GM21360 (cell line): ENCODE results near the gene MYO19.
"Not testable (repeated sequence)": the region's sequence is repeated elsewhere in the genome, so short reads cannot be mapped to it uniquely, and the experiment has no call there.

Source experiments
- ATAC-seq: cut with Tn5 transposase; IDR thresholded peaks from one replicate; pipeline ENCODE4 v1.9.1; 2021; ENCODE audit warnings: mild to moderate bottlenecking, moderate library complexity; ENCODE audit not compliant: unreplicated experiment

MYO19 gene

DNA sequence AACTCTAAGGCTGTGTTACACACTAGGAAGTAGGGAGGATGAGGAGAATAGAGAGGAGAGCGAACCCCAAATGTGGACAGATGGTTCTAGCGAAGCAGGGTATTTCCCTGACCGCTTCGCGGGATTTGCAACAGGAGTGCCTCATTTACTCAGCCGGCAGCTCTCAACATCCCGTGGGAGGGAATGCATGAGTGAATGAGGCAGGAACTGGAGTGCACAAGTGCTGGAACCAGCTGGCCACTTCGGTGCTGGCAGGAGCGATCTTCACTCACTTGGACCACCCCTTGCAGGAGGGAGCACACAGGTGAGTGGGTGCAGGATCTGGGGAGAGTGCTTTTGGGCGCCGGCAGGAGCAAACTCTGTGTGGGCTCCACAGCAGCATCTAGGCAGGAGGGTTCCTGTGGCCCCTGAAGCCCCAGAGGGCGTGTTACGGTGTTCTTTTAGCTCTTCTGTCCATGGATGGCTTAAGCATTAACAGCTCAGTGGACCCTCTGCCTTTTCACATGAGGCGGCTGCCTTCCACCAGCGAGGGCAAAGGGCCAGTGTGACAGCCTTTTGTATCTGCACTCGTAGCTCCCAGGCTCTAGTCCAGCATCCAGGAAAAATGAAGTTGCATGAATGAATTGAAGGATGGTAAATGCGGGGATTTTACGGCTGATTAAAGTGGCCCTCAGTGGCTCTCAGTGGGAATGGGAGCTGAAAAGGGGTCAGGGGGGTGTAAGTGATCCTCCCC, 65.6 kb downstream of the MYO19 start:
- ATAC-seq: no peak

DNA sequence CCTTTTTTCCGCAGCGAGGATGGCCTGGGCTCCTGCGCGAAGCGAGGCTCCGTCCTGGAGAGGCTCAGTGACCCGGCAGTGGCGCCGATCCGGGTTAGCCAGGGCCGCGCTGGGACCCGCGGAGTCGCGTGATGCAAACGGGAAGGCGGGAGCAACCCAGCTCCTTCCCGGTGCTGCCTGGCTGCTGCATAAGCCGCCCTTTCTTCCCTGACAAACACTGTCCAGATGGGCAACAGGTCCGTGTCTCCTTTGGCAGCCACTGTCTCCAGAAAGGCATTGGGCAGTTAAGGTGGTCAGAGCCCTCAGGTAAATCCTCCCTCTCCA, 69.9 kb downstream of the MYO19 start:
- ATAC-seq: no peak

DNA sequence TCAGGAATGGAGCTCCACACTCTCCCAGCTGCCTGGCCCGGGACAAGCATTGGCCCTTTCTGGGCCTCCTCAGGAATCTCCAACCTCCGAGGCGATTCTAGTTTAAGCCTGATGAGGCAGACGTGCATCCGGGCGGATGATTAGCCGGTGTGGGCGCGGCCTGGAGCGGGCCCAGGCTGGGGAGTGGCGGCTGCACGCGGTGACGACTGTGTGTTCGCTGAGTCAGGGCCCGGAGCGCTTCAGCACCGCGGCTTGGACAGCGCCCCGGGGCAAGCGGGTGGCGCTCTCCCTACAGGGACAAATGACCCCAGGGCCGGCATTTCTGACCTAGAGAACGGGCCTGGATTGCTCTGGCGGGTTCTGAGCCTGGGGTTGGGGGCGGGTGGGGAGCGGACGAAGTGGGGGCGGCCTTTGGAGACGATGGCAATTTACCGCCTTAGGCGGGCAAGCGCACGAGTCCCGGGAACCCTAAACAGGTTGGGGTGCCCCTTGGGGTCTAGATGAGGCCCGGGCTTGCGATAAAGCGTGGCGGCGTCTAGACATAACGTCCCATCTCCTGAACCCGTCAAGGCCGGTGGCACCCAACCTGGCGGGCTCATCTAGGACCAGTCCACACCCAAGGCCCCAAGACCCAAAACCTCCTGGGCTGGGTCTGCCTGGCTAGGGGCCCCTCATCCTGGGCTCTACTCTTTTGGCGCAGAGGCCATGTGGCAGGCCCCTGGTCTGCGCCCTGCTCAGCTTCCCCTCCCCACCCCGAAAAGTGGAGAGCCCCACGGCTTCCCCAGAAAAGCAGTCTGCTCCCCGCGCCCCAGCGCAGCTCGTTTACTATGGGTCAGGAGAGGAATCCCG, 70.5 kb downstream of the MYO19 start:
- ATAC-seq: no peak

DNA sequence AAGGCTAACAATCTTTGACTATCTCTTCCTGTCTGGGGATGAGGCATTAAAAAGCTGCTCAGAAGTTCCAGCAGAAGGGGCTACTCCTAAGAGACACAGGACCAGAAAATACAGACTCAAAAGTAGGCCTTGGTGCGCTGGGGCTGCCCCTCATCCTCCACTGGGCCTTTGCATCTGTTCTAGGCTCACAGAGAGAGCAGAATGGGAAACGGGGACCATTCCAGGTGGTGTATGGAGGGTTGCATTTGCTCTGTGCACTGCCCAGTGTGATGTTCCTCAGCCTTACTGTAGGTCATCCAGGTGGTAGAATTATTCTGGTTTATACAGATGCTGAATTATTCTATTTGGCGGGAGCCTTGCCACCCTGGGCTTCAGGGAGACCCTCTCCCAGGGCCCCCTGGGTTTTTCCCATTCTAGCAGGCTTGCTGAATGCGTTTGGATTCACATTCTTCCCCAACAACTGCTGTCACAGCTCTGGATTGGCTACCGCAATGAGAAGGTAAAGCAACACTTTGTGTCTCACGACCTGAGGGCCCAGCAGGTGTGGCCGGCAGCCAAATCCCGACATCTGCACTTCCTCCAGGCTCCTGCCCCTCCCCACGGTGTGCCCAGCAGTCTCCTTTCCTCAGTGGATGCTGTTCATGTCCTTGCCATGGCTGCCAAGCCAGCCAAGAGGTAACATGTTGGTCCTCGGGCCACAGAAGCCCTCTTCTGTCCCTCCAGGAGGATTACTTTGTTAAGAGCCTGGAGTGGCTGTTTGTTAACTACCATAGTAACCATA, 73.1 kb downstream of the MYO19 start:
- ATAC-seq: no peak

DNA sequence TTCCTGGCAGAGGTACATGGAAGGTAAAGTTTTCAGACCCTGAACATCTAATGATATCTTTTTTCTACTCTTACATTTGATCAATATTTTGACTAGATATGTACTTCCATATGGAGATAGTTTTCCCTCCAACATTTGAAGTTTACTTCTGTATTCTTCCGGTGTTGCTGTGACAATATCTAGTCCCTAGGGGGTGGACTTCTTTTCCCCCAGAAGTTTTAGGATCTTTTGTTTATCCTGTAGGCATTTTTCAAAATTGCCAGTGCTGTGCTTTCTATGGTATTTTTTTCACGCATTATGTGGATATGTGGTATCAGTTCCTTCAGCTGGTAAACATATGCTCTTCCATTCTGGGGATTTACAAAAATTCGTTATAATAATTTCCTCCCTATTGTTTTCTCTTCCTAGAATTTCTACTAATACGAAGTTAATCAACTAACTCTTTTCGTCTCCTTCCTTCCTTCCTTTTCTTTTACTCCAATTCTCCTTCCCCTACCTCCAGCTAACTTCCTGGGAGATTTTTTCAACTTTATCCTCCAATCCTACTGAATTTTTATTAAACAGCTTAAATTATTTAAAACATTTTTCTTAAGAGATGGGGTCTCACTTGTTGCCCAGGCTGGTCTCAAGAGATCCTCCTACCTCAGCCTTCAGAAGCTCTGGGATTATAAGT, 74.3 kb downstream of the MYO19 start:
- ATAC-seq: no peak

DNA sequence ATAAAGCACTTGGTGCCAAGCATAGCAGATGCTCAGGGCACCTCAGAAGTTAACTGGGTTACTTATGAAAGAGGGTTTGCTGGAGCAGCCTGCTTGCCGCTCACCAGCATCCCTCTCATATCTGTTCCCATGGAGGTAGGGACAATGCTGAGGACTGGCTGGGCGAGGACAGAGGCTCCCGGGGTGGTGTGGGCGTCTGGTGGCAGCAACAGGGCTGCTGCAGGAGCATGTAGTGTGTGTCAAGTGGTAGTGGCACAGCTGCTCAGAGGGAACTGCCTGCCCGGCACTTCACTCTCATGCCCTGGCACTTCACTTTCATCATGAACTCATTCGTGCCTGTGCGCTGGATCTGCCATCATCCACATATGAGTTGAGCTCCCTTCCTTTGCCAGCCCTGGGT, 75.1 kb downstream of the MYO19 start:
- no peak for ATAC-seq

DNA sequence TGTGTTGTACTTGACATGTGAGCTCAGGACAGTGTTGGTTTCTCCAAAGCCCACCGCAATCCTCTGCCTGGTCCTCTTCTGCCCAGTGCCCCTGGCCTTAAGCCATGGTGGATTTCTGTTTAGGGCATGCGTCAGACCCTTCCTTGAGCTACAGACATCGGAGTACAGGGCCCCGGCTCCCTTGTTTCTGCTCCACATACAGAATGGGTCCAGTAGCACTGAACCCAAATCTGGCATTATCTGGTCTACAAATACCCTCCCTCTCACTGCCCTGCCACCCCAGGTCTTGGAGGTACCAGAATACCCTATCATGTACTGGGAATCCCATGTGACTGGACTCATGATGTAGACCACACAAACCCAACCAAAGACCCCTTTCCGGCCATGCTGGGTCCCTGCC, 75.6 kb downstream of the MYO19 start:
- no peak for ATAC-seq

DNA sequence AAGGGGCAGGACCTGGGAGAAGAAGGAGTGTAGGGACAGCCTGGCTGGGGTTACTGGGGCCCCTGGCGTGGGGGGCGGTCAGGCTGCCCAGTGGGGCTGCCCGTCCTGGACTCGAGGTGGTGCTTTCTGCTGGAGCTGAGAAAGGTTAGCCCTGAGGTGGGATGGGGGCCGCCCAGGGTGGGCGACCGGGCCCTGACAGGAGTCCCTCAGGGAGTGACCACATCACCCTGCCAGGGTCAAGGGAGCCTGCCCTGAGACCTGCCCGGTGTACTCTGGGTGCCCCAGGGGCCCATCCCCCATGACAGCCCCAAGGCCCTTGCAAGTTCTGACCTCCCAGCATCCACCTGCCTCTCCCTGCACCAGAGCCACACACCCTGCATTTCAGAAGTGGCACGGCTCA, 77.0 kb downstream of the MYO19 start:
- not testable (repeated sequence) for ATAC-seq

DNA sequence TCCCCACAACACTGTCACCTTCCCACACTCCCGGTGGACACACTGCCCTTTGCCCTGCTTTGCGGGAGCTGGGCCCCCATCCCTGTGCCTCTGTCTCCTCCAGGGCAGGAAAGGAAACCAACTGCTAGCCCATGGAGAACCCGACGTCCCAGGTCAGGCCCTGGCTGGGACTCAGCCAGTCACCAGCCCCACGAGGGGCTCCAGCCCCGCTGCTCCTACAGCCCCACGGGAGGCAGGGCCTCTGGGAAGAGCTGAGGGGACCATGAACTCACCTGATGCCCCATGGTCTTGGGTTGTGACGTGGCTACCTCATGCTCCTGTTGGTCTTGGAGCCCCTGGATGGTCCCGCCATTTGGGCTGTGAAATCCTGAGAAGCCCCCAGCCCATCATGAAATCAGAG, 81.8 kb downstream of the MYO19 start:
- ATAC-seq: not testable (repeated sequence)

DNA sequence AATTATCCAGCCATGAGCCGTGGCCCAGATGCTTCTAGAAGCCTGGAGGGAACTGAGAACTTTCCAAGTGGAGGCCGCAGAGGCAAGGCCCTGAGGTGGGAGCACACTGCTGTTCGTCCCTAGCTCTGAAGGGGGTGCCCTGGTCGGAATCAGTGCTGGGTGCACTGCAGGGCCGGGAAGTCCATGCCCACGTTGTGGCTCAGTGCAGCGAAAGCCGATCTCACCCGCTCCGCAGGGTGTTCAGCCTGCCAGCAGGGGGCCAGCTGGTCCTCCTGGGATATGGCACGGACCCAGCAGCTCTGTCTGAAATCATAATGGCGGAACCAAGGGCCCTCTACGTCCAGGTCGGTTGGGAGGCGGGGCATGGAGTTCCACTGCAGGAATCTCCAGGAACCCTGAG, 84.7 kb downstream of the MYO19 start:
- ATAC-seq: not testable (repeated sequence)
